ENCODE data around the gene MRO.

DNA sequence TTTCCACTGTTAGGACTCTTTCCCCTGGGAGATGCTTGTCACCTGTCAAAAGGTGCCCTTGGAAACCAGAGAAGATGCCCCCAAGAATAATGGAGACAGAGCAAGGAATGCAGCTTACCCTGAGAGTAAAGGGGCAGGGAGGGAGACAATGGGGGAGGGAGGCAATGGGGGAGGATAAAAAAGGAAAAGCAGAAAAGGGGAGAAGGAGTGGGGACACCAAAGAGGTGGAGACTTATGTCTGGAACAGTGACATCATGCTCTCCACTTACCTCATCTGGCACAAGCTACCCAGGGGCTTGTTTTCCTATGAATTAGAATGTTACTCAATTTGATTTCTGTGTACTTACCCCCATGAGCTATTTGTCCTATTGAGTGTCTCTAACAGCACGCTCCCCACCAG lies 67.9 kb downstream of the MRO start:
- TF ChIP-seq POLR2AphosphoS5 (IDR thresholded peaks at IDR 0.05; ENCODE audit: low read depth, low read length) (no peak), SIN3A (IDR thresholded peaks at IDR 0.05; ENCODE audit: borderline replicate concordance, insufficient read depth, low read length) (no peak), TAF1 (IDR thresholded peaks at IDR 0.05; ENCODE audit: borderline replicate concordance, insufficient read depth, low read length) (no peak), FOXP2 (optimal IDR thresholded peaks at IDR 0.05; ENCODE audit: borderline replicate concordance, extremely low read depth, extremely low read length, insufficient read depth) (no peak)
- TF ChIP-seq, protein P1, sequence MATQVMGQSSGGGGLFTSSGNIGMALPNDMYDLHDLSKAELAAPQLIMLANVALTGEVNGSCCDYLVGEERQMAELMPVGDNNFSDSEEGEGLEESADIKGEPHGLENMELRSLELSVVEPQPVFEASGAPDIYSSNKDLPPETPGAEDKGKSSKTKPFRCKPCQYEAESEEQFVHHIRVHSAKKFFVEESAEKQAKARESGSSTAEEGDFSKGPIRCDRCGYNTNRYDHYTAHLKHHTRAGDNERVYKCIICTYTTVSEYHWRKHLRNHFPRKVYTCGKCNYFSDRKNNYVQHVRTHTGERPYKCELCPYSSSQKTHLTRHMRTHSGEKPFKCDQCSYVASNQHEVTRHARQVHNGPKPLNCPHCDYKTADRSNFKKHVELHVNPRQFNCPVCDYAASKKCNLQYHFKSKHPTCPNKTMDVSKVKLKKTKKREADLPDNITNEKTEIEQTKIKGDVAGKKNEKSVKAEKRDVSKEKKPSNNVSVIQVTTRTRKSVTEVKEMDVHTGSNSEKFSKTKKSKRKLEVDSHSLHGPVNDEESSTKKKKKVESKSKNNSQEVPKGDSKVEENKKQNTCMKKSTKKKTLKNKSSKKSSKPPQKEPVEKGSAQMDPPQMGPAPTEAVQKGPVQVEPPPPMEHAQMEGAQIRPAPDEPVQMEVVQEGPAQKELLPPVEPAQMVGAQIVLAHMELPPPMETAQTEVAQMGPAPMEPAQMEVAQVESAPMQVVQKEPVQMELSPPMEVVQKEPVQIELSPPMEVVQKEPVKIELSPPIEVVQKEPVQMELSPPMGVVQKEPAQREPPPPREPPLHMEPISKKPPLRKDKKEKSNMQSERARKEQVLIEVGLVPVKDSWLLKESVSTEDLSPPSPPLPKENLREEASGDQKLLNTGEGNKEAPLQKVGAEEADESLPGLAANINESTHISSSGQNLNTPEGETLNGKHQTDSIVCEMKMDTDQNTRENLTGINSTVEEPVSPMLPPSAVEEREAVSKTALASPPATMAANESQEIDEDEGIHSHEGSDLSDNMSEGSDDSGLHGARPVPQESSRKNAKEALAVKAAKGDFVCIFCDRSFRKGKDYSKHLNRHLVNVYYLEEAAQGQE (IDR thresholded peaks at IDR 0.05; ENCODE audit: insufficient read depth in 1 of 2, low read depth in 2 of 2, low read length in 2 of 2) = no peak

Measured in PFSK-1 (cell line).